SH-SY5Y (cell line): ENCODE measurements around the gene NPW.

Experiments
- GATA2 ChIP-seq: IDR thresholded peaks from 2 replicates; pipeline ENCODE4 v1.6.1; 2011; ENCODE audit warnings: mild to moderate bottlenecking, low read depth, low read length
- GATA3 ChIP-seq: IDR thresholded peaks from 2 replicates; pipeline ENCODE4 v1.6.1; 2011; ENCODE audit warnings: low read depth, mild to moderate bottlenecking, low read length, moderate library complexity

DNA sequence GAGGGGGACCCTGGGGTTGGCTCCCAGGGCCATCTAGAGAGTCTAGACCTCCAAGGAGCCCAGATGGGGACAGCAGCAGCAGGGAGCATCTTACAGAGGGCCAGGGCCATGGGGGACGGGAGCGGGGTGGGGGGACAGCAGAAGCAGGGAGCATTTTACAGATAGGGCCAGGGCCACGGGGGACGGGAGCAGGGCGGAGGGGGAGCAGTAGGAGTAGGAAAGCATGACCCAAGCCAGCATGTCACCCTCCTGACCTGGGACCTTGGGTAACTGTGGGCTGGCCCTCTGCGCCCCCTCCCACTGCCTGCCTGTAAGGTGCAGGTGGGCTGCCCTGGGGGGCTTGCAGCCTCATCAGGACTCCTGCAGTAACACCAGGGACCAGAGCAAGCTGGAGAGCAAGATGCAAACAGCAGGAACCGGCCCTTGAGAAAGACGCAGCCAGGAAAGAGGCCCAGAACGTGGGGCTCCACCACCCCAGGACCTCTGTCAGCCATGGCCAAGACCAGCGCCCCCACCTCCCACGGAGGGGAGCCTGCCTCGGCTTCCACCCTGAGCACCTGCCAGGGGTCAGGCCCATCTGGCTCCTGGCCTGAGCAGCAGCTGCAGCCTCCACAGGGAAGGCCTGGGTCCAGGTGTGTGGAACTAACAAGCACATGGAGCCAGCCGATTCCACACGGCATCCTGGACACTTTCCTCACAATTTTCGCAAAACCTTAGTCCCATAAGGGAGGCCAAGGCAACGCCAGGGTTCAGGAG lies 12.3 kb upstream of the NPW start:
- no peak for TF ChIP-seq GATA2
- TF ChIP-seq GATA3, result no peak
